RWPE1 (cell line): Measurements from ENCODE around the gene GOLGA3.
"Not testable (repeated sequence)": the region's sequence is repeated elsewhere in the genome, so short reads cannot be mapped to it uniquely, and the experiment has no call there.

Experiments
- CTCF ChIA-PET: fragments of 350-600 bp; sonication (Branson Sonifier 250); formaldehyde crosslinking; extraction: SDS; loops from one replicate; lab custom pipeline; 2021; lab: Yijun Ruan, JAX
- POLR2A ChIA-PET: fragments of 400-600 bp; formaldehyde crosslinking; extraction: SDS; loops from one replicate; lab custom pipeline; 2020; ENCODE audit warnings: antibody characterized with exemption; ENCODE audit not compliant: low non-redundant PET; lab: Yijun Ruan, JAX
- DNase-seq: peaks from one replicate; pipeline ENCODE4 v3.0.0; 2012; ENCODE audit warnings: low spot score
- H3K27ac ChIP-seq: fragments of 450-650 bp; 2 replicates; pipeline ENCODE4 v1.5.1; 2017
- CTCF ChIP-seq: fragments of 450-650 bp; conservative IDR thresholded peaks from 2 replicates; pipeline ENCODE4 v1.5.1; 2017; ENCODE audit warnings: low read depth, mild to moderate bottlenecking

Gene GOLGA3

GRCh38 chr12:132813443-132813842 is 15.2 kb downstream of the GOLGA3 start:
- CTCF ChIA-PET, result no interaction called here
- no peak for TF ChIP-seq CTCF
- POLR2A ChIA-PET, result no interaction called here
- no peak overlapping the region; the same call in 1 of the 2 replicates for H3K27ac ChIP-seq
- DNase-seq, result no peak

- TF ChIP-seq CTCF, result no peak
- POLR2A ChIA-PET, result no interaction called here
- CTCF ChIA-PET, result no interaction called here
- H3K27ac ChIP-seq, result no peak overlapping the region; the same call in 1 of the 2 replicates
- no peak for DNase-seq
Measured at GRCh38 chr12:132812631-132813305, 15.9 kb downstream of the GOLGA3 start.

GRCh38 chr12:132809391-132809790 is 19.3 kb downstream of the GOLGA3 start:
- CTCF ChIA-PET, result interaction anchor here (0.6 to 0.7 kb wide), 2 partner anchors 10 to 123 kb away, joined by 3 to 4 read pairs; no protein-coding TSS in a partner anchor
- POLR2A ChIA-PET, H3K27ac ChIP-seq, DNase-seq: not testable (repeated sequence)
- peak; percentile 48 for TF ChIP-seq CTCF

GRCh38 chr12:132807295-132808092 is 21.2 kb downstream of the GOLGA3 start:
- CTCF ChIA-PET, result interaction anchor here (0.5 to 0.6 kb wide), 2 partner anchors 86 to 208 kb away, joined by 3 read pairs; no protein-coding TSS in a partner anchor
- POLR2A ChIA-PET, result no interaction called here
- TF ChIP-seq CTCF, result no peak
- peak; percentile 42 for DNase-seq
- no peak overlapping the region for H3K27ac ChIP-seq

- ChIA-PET POLR2A (no interaction called here), CTCF (no interaction called here)
- DNase-seq, result no peak
- no peak overlapping the region for H3K27ac ChIP-seq
- no peak for TF ChIP-seq CTCF
Measured at GRCh38 chr12:132806857-132807256, 21.8 kb downstream of the GOLGA3 start.

- ChIA-PET CTCF (no interaction called here), POLR2A (no interaction called here)
- DNase-seq, result peak; percentile 55
- TF ChIP-seq CTCF, result no peak
- no peak overlapping the region for H3K27ac ChIP-seq
Measured at GRCh38 chr12:132804426-132804861, 24.2 kb downstream of the GOLGA3 start.
